T-cell (primary cell): ENCODE data around the gene DHCR24. TPM values are rescaled to one million over a fixed set of nuclear protein-coding genes. Genes with fewer than 3 reads are reported as not detected.

Source experiments
- ATAC-seq, 4 experiments: fragments of 200-7000 bp in 3 of 4; fragments of 150-1000 bp in 1 of 4; cut with Tn5 transposase; replicated peaks in 1 of 4; 1 replicate in 3 of 4; 2 replicates in 1 of 4; pipeline ENCODE4 v1.10.0; 2021; ENCODE audit warnings: moderate library complexity in 3 of 4, mild to moderate bottlenecking in 2 of 4, moderate number of reproducible peaks in 1 of 4
- CTCF ChIA-PET, 2 donors: fragments of 300-600 bp; sonication (Branson Sonifier 250); formaldehyde crosslinking; loops; one replicate each; lab custom pipeline; 2022; ENCODE audit warnings: antibody characterized with exemption in 2 of 2; lab: Charles Lee
- POLR2A ChIA-PET, 2 donors: fragments of 300-600 bp; sonication (Branson Sonifier 250); formaldehyde crosslinking; loops; one replicate each; lab custom pipeline; 2022; ENCODE audit warnings: antibody characterized with exemption in 2 of 2; lab: Charles Lee
- DNase-seq, 35 experiments: peaks; one replicate each; pipeline versions ENCODE4 v3.0.0 to v3.0.0-alpha.2; 2013 to 2023
- H3K27ac ChIP-seq: one replicate; pipeline ENCODE4 v1.5.1; 2013; ENCODE audit warnings: low read length
- H3K27me3 ChIP-seq, 2 experiments: replicated peaks in 1 of 2; 1 replicate in 1 of 2; 2 replicates in 1 of 2; pipeline versions ENCODE4 v1.6.1 to v1.7.0; 2013; ENCODE audit warnings: low read length in 1 of 2, mixed read lengths in 1 of 2; ENCODE audit not compliant: control insufficient read depth in 2 of 2, insufficient read depth in 2 of 2; ENCODE audit errors: extremely low read depth in 1 of 2
- H3K36me3 ChIP-seq, 2 donors: 1 replicate in 1 of 2; 2 replicates in 1 of 2; pipeline versions ENCODE4 v1.6.1 to v1.7.0; 2013; ENCODE audit warnings: low read length in 1 of 2; ENCODE audit not compliant: control insufficient read depth in 2 of 2, insufficient read depth in 1 of 2; ENCODE audit errors: extremely low read depth in 1 of 2
- H3K4me1 ChIP-seq, 2 experiments: 1 replicate in 1 of 2; 2 replicates in 1 of 2; pipeline versions ENCODE4 v1.6.1 to v1.7.0; 2013; ENCODE audit warnings: low read length in 2 of 2, mixed read lengths in 1 of 2; ENCODE audit not compliant: insufficient read depth in 2 of 2, control insufficient read depth in 1 of 2; ENCODE audit errors: extremely low read depth in 1 of 2
- H3K4me3 ChIP-seq, 2 donors: 1 replicate in 1 of 2; 2 replicates in 1 of 2; pipeline versions ENCODE4 v1.5.1 to v1.7.0; 2013; ENCODE audit warnings: mild to moderate bottlenecking in 2 of 2, low read length in 1 of 2, moderate library complexity in 1 of 2; ENCODE audit not compliant: control insufficient read depth in 1 of 2; ENCODE audit errors: extremely low read depth in 1 of 2
- H3K9me3 ChIP-seq: 2 replicates; pipeline ENCODE4 v1.7.0; 2013
- H3K27ac Mint-ChIP-seq, 2 donors: one replicate each; pipeline ENCODE4 v1.8.0; 2020 to 2021; ENCODE audit warnings: mild to moderate bottlenecking in 2 of 2, mixed read lengths in 2 of 2
- H3K27me3 Mint-ChIP-seq, 2 donors: one replicate each; pipeline ENCODE4 v1.8.0; 2021 to 2022; ENCODE audit warnings: mixed read lengths in 2 of 2
- H3K36me3 Mint-ChIP-seq: one replicate; pipeline ENCODE4 v1.8.0; 2021; ENCODE audit warnings: mixed read lengths
- H3K4me1 Mint-ChIP-seq, 3 donors: one replicate each; pipeline ENCODE4 v1.8.0; 2020 to 2022; ENCODE audit warnings: mixed read lengths in 3 of 3, mild to moderate bottlenecking in 1 of 3
- H3K4me3 Mint-ChIP-seq, 3 donors: one replicate each; pipeline ENCODE4 v1.8.0; 2020 to 2022; ENCODE audit warnings: mild to moderate bottlenecking in 3 of 3, mixed read lengths in 3 of 3, moderate library complexity in 3 of 3
- H3K9me3 Mint-ChIP-seq, 3 donors: one replicate each; pipeline ENCODE4 v1.8.0; 2020 to 2022; ENCODE audit warnings: mixed read lengths in 3 of 3
- WGBS: methylation state at CpG from one replicate; pipeline ENCODE4 v1.1.5; 2013; ENCODE audit warnings: missing lambda C conversion rate; ENCODE audit not compliant: insufficient coverage; 5-methylcytosine and 5-hydroxymethylcytosine counted together
- total RNA-seq, 35 experiments: library from RNA in 6 of 35; stranded (reverse) in 6 of 35; fragments of 120-200 nt in 1 of 35; gene quantifications; one replicate each; pipeline versions ENCODE4 v1.2.1 to v1.2.4 and lab custom pipeline; 2013 to 2026

DHCR24 gene
- total RNA-seq, 5 donors from 2014 or later (not counting 1 experiment from before 2014, with no cell fraction given), result 4.5 to 19.9 (median 10.7) TPM

DNA sequence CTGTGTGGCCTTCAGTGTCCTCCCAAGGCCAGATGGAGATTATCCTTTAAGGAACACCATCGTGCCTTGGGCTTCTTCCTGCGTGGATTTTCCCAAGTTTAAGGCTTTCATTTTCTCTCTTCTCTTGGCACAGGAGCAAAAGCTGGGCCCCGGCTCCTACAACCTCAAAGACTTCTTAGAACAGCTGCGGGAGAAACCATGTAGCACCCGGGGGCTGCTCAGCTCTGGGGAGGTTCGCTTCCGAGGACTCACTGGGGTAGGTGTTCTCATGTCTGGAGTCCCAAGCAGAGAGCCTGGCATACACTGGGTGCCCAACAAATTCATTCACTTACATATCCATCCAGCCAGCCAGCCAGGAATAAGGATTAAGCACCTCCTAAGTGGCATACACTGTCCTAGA lies 79.2 kb downstream of the DHCR24 start:
- Histone ChIP-seq H3K27me3 (peaks cover 0 to 6% of the 10 kb centered on the region in 2 experiments), H3K27ac (peak overlapping the region; percentile 59), H3K4me3 (peak overlapping the region in 1 of 2 donors; percentile 8), H3K4me1 (peaks cover 0 to 59% of the 10 kb centered on the region in 2 experiments), H3K9me3 (no peaks in the 10 kb centered on the region), H3K36me3 (no peaks in the 10 kb centered on the region)
- Mint-ChIP-seq H3K27ac (peak overlapping the region; percentile 55 to 77), H3K36me3 (no peaks in the 10 kb centered on the region), H3K4me1 (peaks cover 0 to 43% (median 17%) of the 10 kb centered on the region in 3 donors), H3K9me3 (no peaks in the 10 kb centered on the region), H3K4me3 (peak overlapping the region in 1 of 3 donors; percentile 19), H3K27me3 (no peaks in the 10 kb centered on the region)
- ATAC-seq (no peak), DNase-seq (peak in 1 of 35 experiments; percentile 17)
- ChIA-PET POLR2A (no interaction called here), CTCF (interaction anchor here in 1 of 2 donors (0.6 kb wide), 1 partner anchor 724 kb away, joined by 3 read pairs; no protein-coding TSS in a partner anchor)
- 80% methylated on average over 3 of the region's 7 CpGs for WGBS

DNA sequence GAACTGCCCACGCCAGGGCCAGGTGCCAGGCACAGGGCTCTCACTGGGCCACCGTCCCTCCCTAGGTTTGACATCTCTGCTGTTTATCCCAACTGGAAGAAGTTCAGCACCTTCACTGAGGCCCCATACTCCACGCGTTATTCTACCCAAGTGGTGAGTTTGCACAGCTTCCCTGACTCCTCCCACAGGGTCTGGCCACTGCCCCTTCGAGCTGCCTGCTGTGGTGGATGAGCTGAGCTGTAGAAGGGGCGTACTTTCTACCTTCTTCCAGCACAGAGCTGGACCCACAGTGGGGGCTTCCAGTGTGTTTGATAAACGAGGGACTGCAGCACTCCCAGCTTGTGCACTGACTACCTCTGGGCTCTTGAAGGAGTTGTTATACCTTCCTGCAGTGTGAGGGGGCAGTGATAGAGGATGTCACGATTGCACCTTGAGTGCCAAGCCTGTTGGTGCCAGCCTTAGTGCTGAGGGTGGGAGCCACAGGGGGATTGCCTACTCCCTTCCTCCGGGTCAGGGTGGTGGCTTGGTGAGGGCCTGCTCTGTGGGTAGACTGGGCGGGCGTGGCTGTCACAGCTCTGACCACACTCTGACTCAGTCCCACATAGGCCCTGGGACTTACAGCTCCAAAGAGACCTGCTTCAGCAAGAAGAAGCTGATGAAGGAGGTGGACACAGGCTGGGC lies 79.9 kb downstream of the DHCR24 start:
- Mint-ChIP-seq H3K9me3 (no peaks in the 10 kb centered on the region), H3K36me3 (no peaks in the 10 kb centered on the region), H3K27ac (peak overlapping the region in 1 of 2 donors; percentile 11), H3K4me3 (no peak overlapping the region), H3K4me1 (peaks cover 1 to 43% (median 17%) of the 10 kb centered on the region in 3 donors), H3K27me3 (no peaks in the 10 kb centered on the region)
- Histone ChIP-seq H3K9me3 (no peaks in the 10 kb centered on the region), H3K27me3 (peaks cover 0 to 6% of the 10 kb centered on the region in 2 experiments), H3K4me1 (peaks cover 0 to 60% of the 10 kb centered on the region in 2 experiments), H3K4me3 (peak overlapping the region in 1 of 2 donors; percentile 8), H3K27ac (peak overlapping the region; percentile 59), H3K36me3 (no peaks in the 10 kb centered on the region)
- ChIA-PET POLR2A (no interaction called here), CTCF (interaction anchor here in 1 of 2 donors (0.6 kb wide), 1 partner anchor 723 kb away, joined by 3 read pairs; no protein-coding TSS in a partner anchor)
- DNase-seq (peak in 24 of 35 experiments; percentile 13 to 58 (median 38)), ATAC-seq (peak in 2 of 4 experiments; percentile 63 to 71)
- 84% methylated on average over 4 of the region's 11 CpGs for WGBS

- H3K36me3 ChIP-seq, result no peaks in the 10 kb centered on the region
- peaks cover 0 to 69% of the 10 kb centered on the region in 2 experiments for H3K4me1 ChIP-seq
- peaks cover 0 to 6% of the 10 kb centered on the region in 2 experiments for H3K27me3 ChIP-seq
- H3K36me3 Mint-ChIP-seq, result no peaks in the 10 kb centered on the region
- H3K27ac ChIP-seq, result no peak overlapping the region
- 94% methylated on average over 29 of the region's 35 CpGs for WGBS
- DNase-seq (peak in 1 of 35 experiments; percentile 10), ATAC-seq (no peak)
- H3K27ac Mint-ChIP-seq, result no peak overlapping the region
- CTCF ChIA-PET, result no interaction called here
- no peaks in the 10 kb centered on the region for H3K9me3 ChIP-seq
- no peaks in the 10 kb centered on the region for H3K27me3 Mint-ChIP-seq
- H3K9me3 Mint-ChIP-seq, result no peaks in the 10 kb centered on the region
- POLR2A ChIA-PET, result no interaction called here
- H3K4me3 Mint-ChIP-seq, result no peak overlapping the region
- H3K4me3 ChIP-seq, result no peak overlapping the region
- H3K4me1 Mint-ChIP-seq, result peaks cover 10 to 52% (median 26%) of the 10 kb centered on the region in 3 donors
Observed at GRCh38 chr1:54805981-54806381, 81.0 kb downstream of the DHCR24 start.

- peak overlapping the region; percentile 2 for H3K27ac ChIP-seq
- peaks cover 0 to 2% of the 10 kb centered on the region in 2 experiments for H3K27me3 ChIP-seq
- DNase-seq (peak in 1 of 35 experiments; percentile 4), ATAC-seq (no peak)
- Mint-ChIP-seq H3K36me3 (no peaks in the 10 kb centered on the region), H3K27me3 (no peaks in the 10 kb centered on the region), H3K4me3 (no peak overlapping the region), H3K27ac (no peak overlapping the region), H3K9me3 (no peaks in the 10 kb centered on the region), H3K4me1 (peaks cover 10 to 52% (median 26%) of the 10 kb centered on the region in 3 donors)
- no peaks in the 10 kb centered on the region for H3K36me3 ChIP-seq
- ChIA-PET POLR2A (no interaction called here), CTCF (no interaction called here)
- WGBS, result no CpG with 5 or more reads among the region's 3 CpGs
- peaks cover 0 to 66% of the 10 kb centered on the region in 2 experiments for H3K4me1 ChIP-seq
- H3K9me3 ChIP-seq, result no peaks in the 10 kb centered on the region
- H3K4me3 ChIP-seq, result no peak overlapping the region
Observed at GRCh38 chr1:54805466-54805865, 81.5 kb downstream of the DHCR24 start.

GRCh38 chr1:54804471-54805132 lies 82.4 kb downstream of the DHCR24 start:
- no peaks in the 10 kb centered on the region for H3K9me3 ChIP-seq
- peak overlapping the region; percentile 29 for H3K27ac ChIP-seq
- H3K27me3 ChIP-seq, result no peaks in the 10 kb centered on the region
- H3K27ac Mint-ChIP-seq, result peak overlapping the region; percentile 25 to 61
- peaks cover 18 to 59% (median 33%) of the 10 kb centered on the region in 3 donors for H3K4me1 Mint-ChIP-seq
- H3K36me3 Mint-ChIP-seq, result no peaks in the 10 kb centered on the region
- H3K4me3 Mint-ChIP-seq, result no peak overlapping the region
- H3K4me1 ChIP-seq, result peaks cover 2 to 69% of the 10 kb centered on the region in 2 experiments
- no peaks in the 10 kb centered on the region for H3K9me3 Mint-ChIP-seq
- ATAC-seq, result no peak
- 56% methylated on average over 5 of the region's 6 CpGs for WGBS
- H3K36me3 ChIP-seq, result no peaks in the 10 kb centered on the region
- no peak overlapping the region for H3K4me3 ChIP-seq
- CTCF ChIA-PET, result no interaction called here
- POLR2A ChIA-PET, result no interaction called here
- no peaks in the 10 kb centered on the region for H3K27me3 Mint-ChIP-seq
- peak in 1 of 35 experiments; percentile 9 for DNase-seq

DNA sequence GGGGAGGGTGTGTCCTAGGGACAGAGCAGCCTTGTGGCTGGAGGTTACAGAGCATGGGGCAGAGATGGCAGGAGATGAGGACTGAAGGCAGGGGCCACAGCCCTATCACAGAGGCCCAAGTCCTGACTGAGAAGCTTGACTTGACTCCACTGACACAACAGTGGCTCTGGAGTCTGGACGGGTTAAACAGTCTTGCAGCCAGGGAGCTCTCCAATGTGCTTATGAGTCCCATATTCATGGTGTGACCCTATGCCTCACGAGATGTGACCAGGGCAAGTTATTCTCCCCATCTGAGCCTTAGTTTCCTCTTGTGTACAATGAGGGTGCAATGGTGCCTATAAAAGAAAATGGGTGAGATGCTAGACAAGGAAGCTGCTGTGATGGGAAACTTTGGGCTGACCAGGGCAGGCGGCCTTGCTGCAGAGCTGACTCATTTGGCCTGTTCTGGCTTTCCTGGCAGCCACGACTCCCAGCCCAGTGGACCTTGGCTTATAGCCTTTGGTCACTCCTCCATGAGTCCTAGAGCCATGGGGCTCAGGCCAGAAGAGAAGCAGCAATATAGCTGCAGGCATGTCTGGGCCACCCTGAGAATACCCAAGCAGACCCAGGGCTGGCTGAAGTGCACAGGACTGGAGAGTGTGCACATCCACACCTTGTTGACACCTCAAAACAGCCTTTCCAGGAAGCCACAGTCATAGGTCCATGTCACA lies 83.1 kb downstream of the DHCR24 start:
- ChIA-PET POLR2A (no interaction called here), CTCF (no interaction called here)
- Mint-ChIP-seq H3K27me3 (no peaks in the 10 kb centered on the region), H3K36me3 (no peaks in the 10 kb centered on the region), H3K27ac (peak overlapping the region; percentile 25 to 61), H3K9me3 (no peaks in the 10 kb centered on the region), H3K4me3 (peak overlapping the region in 1 of 3 donors; percentile 31), H3K4me1 (peaks cover 25 to 66% (median 40%) of the 10 kb centered on the region in 3 donors)
- Histone ChIP-seq H3K9me3 (no peaks in the 10 kb centered on the region), H3K4me3 (no peak overlapping the region), H3K36me3 (no peaks in the 10 kb centered on the region), H3K4me1 (peaks cover 7 to 74% of the 10 kb centered on the region in 2 experiments), H3K27me3 (no peaks in the 10 kb centered on the region), H3K27ac (peak overlapping the region; percentile 29)
- DNase-seq (no peak), ATAC-seq (no peak)
- WGBS, result 81% methylated on average over 2 of the region's 4 CpGs
